GM20000 (cell line): ENCODE measurements around the gene HPS5.
A peak's percentile ranks its signal among the peaks of the same experiment; 100 is the strongest.

Source experiments
- DNase-seq: peaks from one replicate; pipeline ENCODE4 v3.0.0; 2012; ENCODE audit warnings: low spot score
- CTCF ChIP-seq: IDR thresholded peaks from 2 replicates; pipeline ENCODE4 v1.5.1; 2012; ENCODE audit warnings: mild to moderate bottlenecking, control low read depth; ENCODE audit errors: extremely low read depth, missing control alignments

Gene HPS5

GRCh38 chr11:18229501-18229900 lies 92.4 kb downstream of the HPS5 start:
- DNase-seq = peak; percentile 71
- TF ChIP-seq CTCF = no peak
